Measurements from ENCODE around the gene FAM200B.

FAM200B gene

GRCh38 chr4:15668566-15669435, 12.8 kb upstream of the FAM200B start:
- no peak for DNase-seq

- DNase-seq = no peak
Observed at GRCh38 chr4:15670576-15670975, 11.1 kb upstream of the FAM200B start.

GRCh38 chr4:15672101-15672500, 9.5 kb upstream of the FAM200B start:
- no peak for DNase-seq

GRCh38 chr4:15673337-15673736, 8.3 kb upstream of the FAM200B start:
- no peak for DNase-seq

- DNase-seq = no peak
Observed at GRCh38 chr4:15674046-15674445, 7.6 kb upstream of the FAM200B start.

GRCh38 chr4:15674926-15675325, 6.7 kb upstream of the FAM200B start:
- no peak for DNase-seq

- no peak for DNase-seq
Observed at GRCh38 chr4:15675356-15675755, 6.3 kb upstream of the FAM200B start.

GRCh38 chr4:15676039-15676438, 5.6 kb upstream of the FAM200B start:
- DNase-seq = no peak

GRCh38 chr4:15676899-15677298, 4.7 kb upstream of the FAM200B start:
- DNase-seq = no peak

- DNase-seq = no peak
Observed at GRCh38 chr4:15677507-15677988, 4.1 kb upstream of the FAM200B start.

GRCh38 chr4:15681067-15681371, 608 bp upstream of the FAM200B start:
- DNase-seq = no peak

GRCh38 chr4:15682242-15683142, 865 bp downstream of the FAM200B start:
- no peak for DNase-seq

GRCh38 chr4:15683143-15683495, 1.5 kb downstream of the FAM200B start:
- no peak for DNase-seq

- DNase-seq = no peak
Observed at GRCh38 chr4:15684498-15684897, 2.9 kb downstream of the FAM200B start.

GRCh38 chr4:15688051-15688450, 6.4 kb downstream of the FAM200B start:
- no peak for DNase-seq

GRCh38 chr4:15689540-15689939, 7.9 kb downstream of the FAM200B start:
- no peak for DNase-seq

- DNase-seq = no peak
Observed at GRCh38 chr4:15690020-15690809, 8.6 kb downstream of the FAM200B start.

GRCh38 chr4:15691346-15692135, 9.9 kb downstream of the FAM200B start:
- no peak for DNase-seq

- no peak for DNase-seq
Observed at GRCh38 chr4:15692602-15693001, 11.0 kb downstream of the FAM200B start.

- DNase-seq = no peak
Observed at GRCh38 chr4:15694431-15694830, 12.8 kb downstream of the FAM200B start.

- DNase-seq = no peak
Observed at GRCh38 chr4:15695240-15695699, 13.6 kb downstream of the FAM200B start.

- no peak for DNase-seq
Observed at GRCh38 chr4:15695729-15696128, 14.1 kb downstream of the FAM200B start.

Measured in KG1 (cell line).